DMS114 treated with DMSO at 0.1 percent for 48 hours (cell line): ENCODE measurements around the gene OXCT1.
"Not testable (repeated sequence)": the region's sequence is repeated elsewhere in the genome, so short reads cannot be mapped to it uniquely, and the experiment has no call there.

Experiments used
- DNase-seq: peaks from one replicate; lab custom pipeline; 2025; ENCODE audit not compliant: unreplicated experiment; lab: John Stamatoyannopoulos, UW

The OXCT1 gene

DNA sequence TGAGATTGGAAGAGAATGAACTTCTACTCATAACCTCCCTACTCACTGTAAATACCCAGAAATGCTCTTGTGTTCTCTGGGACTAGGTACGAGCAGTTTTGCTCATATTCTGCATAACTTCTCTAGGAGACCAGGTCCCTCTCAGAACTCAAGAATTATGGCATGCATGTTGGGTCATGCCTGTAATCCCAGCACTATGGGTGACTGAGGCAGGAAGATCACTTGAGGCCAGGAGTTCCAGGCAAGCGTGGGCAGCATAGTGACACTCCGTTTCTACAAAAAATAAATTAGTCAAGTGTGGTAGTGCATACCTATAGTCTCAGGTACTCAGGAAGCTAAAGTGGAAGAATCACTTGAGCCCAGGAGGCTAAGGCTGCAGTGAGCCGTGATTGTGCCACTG is 141.9 kb downstream of the OXCT1 start:
- no peak for DNase-seq

DNA sequence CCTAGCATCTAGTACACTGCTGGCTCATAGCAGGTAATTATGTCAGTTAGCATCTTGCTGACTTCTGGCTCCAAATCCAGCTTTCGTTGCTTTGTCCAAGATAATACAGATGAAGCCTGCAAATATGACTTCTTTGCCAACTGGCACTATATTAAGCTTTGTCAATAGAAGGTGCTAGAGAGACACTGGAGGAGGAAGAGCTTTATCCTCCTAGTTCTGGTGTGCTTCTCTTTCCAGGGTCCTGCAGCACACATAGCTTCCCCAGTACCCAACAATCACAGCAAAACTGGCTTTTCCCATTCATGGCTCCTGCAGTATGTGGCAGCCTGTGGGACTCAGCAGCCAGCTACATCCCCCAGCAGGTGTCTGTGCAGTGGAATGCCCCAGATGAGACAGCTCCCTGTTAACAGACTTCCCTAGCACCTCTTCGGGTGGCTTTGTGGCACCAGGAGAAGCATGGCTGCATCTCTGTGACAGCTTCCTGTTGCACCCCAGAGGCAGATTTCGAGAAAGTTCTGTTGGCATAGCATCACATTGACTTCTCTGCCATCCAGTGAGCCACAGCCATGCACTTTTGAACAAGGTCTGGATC is 147.8 kb downstream of the OXCT1 start:
- DNase-seq, result no peak

DNA sequence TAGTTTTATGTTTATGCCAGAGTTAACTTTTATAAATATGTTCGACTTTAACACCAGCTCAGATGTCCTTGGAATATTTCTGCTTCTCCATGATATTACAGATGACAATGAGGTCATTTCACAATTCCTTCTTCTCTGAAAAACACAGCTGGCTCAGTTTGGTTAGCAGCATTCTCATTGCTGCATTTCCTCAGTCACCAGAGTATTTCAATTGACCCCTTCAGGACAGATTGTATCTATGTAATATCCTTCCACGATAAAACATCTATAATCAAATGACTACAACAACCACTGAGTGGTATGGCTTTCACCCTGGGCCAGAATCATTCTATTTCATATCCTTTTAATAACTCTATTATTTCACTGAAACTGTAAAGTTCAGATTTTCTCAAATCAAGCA is 148.7 kb downstream of the OXCT1 start:
- DNase-seq, result no peak

DNA sequence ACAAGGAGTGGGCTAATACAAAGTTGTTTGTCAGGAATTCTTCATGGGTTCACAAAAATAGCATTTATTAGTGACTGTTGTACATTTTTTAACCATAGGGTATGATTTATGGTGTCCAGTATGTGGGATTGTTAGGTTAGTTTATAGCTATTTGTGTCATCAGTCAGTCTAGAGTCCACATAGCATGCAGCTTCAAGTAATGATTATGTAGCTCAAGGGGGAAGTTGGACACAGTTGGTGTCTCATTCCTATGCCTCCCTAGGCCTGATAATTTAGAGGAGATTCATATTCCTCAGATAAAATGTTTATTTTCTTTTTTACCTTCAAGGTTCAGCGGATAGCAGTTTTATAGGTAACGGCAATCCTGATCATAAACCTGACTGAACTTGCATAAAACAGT is 153.8 kb downstream of the OXCT1 start:
- DNase-seq, result no peak

DNA sequence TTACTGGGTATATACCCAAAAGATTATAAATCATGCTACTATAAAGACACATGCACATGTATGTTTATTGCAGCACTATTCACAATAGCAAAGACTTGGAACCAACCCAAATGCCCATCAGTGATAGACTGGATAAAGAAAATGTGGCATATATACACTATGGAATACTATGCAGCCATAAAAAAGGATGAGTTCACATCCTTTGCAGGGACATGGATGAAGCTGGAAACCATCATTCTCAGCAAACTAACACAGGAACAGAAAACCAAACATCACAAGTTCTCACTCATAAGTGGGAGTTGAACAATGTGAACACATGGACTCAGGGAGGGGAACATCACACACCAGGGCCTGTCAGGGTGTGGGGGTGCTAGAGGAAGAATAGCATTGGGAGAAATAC is 155.8 kb downstream of the OXCT1 start:
- not testable (repeated sequence) for DNase-seq

DNA sequence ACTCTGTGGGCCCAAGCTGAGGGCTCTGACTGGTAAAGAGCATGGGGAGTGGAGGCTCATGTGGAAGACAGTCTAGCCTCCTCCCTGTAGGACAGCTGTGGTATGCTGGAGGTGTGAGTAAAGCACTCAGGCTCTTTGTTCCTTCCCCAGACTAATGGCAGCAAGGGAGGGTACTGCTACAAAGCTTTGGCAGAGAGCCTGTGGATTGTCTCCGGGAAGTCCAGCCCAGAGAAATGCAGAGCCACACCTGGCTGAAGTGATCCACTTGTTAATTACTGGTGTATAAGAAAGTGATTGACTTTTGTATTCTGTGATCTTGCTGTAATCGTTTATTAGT is 161.7 kb downstream of the OXCT1 start:
- no peak for DNase-seq

DNA sequence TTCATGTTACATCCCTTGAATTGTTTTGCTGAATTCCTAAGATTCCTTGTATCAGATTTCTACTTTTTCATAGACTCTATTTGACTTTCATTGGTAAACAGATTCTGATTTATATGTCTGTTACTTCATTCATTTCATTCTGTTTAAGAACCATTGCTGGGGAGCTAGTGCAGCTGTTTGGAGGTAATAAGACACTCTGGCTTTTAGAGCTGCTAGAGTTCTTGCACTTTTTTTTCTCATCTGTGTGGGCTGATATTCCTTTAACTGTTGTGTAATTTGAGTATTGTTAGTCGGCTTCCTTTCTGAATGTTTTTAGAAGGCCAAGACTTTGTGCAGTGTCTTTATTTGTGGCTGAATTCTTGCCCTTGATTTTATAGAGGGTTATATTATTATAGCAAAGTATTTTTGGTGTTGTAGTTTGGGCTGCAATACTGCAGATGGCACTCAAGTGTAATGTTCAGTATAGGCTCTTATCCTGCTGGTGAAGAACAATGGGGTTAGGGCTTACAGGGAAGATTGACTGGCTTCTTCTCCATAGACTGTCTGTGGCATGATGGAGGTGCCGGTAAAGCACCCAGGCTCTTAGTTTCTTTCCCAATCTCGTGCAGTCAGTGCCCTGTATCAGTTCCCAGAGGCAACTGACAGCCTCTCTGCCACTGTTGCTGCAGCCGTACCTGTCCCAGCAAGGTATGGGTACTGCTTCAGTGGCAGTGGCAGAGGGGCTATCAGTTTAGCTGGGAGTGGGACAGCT is 162.2 kb downstream of the OXCT1 start:
- peak; percentile 13 for DNase-seq

DNA sequence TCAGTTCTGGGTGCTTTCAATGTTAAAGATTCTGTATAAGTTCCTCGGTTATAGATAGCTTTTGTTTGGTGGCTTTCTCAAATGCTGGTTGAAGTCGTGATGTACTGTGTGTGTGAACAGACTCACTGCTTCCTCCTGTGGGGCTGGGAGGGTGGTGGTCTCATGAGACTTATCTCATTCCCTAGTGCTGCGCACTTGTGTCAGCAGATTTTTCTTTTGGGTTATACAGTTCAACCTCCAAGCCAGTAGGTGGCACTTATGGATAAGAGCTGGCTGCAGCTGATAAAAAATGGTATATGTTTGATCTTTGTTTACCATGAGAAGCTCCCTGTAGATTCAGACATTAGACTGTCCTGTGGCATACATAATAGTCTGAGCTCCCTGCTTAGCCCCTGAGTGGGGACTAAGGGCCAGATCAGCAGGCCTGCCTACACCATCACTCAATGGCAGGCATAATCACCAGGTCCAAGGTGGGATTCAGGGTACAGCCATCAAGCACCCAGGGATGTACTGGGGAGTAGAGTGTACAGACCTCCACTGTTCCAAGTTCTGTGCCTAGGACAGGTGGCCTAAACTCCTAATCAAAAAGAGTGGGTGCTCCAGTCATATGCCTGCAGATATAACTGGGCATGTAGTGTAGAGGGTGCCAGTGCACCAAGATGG is 174.2 kb downstream of the OXCT1 start:
- no peak for DNase-seq

DNA sequence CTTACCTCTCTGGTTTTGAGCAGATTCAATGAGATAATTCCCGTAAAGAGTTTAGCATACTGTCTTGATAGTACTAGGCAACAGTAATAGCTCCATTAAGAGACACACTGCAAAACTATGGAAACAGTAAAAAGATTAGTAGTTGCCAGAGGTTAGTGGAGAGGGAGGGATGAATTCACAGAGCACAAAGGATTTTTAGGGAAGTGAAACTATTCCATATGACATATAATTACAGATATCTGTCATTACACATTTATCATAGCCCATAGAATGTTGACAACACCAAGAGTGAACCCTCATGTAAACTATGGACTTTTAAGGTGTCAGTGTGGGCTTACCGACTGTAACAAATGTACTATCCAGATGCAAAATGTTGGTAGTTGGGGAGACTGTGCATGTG is 183.5 kb downstream of the OXCT1 start:
- DNase-seq, result no peak

DNA sequence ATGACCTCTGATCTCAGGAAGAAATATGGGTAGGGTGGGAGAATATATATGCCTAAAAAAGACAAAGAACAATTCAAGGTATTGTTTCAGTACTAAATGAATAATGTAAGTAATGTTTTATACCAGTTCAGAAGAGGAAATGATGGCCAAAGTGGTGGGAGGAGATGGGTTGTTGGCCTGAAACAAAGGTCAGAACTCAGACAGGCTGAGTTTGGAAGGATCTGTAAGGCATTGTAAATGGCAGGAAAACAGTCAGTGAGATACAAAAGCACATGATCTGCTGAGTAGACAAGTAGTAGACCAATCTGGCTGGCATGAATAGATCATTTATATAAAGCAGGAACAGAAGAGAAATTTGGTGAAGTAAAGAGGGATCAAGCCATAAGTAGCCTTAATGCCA is 184.0 kb downstream of the OXCT1 start:
- no peak for DNase-seq

DNA sequence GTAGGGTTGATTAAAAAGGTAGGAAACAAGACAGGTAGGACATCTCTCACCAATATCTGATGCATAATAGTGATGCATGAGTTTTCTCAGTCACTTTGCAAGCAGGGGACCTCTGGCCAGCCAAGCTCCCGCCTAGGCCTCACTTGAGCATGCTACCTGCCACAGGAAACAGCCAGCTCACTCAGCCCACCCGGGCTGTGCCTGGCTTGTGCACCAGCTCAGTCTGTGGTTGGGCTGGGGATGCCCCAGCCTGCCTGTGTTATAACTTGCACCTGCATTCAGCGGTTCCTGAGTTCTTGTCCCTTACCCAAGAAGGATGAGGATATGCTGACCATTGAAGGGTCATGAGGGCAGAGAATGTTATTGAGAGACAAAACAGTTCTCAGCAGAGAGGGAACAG is 187.0 kb downstream of the OXCT1 start:
- no peak for DNase-seq

DNA sequence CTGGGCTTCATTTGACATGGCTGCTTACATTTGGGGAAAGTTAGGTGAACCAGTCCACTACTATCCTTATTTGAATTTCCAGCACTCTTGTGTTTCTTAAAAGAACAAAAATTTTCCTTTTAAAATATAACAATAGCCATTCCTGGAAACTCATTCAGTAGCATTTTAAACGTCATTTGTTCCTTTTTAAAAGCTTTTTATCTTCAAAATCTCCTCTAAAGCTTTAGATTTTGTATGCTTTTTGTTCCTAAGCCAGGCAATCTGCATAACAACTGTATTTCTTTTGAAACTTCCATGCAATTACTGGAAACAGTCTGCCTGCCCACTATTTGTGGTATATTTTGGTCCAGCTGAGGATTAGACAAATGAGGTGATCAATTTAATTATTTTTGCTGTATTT is 187.6 kb downstream of the OXCT1 start:
- DNase-seq, result no peak

DNA sequence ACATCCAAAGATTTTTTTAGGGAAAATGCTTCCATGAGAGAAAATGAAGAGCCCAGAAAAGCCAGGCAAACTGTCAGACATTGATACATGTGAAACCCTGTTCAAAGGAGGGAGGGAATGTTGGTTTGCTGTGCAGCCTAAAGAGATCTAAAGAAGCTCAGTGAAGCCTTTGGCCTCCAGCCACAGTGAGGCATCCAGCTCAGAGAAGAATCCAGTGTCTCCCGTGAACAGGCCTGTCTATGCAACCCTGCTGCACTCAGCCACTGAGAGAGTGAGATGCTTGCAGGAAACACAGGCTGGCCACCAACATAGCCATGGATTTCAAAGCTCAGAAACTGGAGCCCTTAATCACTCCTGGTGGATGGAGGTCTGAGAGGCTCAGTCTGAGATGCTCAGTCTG is 188.4 kb downstream of the OXCT1 start:
- DNase-seq, result no peak
